Fibroblast of upper back skin (primary cell): ENCODE results near the gene TRERF1.
A peak's percentile ranks its signal among the peaks of the same experiment; 100 is the strongest.

ENCODE experiments used
- DNase-seq: peaks from one replicate; pipeline ENCODE4 v3.0.0-alpha.2; 2013

The TRERF1 gene

GRCh38 chr6:42363926-42364849 is 87.5 kb downstream of the TRERF1 start:
- DNase-seq, result no peak

GRCh38 chr6:42361036-42361435 is 90.7 kb downstream of the TRERF1 start:
- DNase-seq, result no peak

GRCh38 chr6:42359021-42359420 is 92.7 kb downstream of the TRERF1 start:
- no peak for DNase-seq

GRCh38 chr6:42355416-42355815 is 96.3 kb downstream of the TRERF1 start:
- DNase-seq, result no peak

- no peak for DNase-seq
Observed at GRCh38 chr6:42354702-42355101, 97.0 kb downstream of the TRERF1 start.

- DNase-seq, result peak; percentile 72
Observed at GRCh38 chr6:42352856-42353564, 98.7 kb downstream of the TRERF1 start.

- no peak for DNase-seq
Observed at GRCh38 chr6:42350911-42351310, 100.8 kb downstream of the TRERF1 start.

GRCh38 chr6:42349753-42350511 is 101.8 kb downstream of the TRERF1 start:
- peak; percentile 26 for DNase-seq

GRCh38 chr6:42347456-42347855 is 104.3 kb downstream of the TRERF1 start:
- no peak for DNase-seq

GRCh38 chr6:42345696-42346416 is 105.9 kb downstream of the TRERF1 start:
- no peak for DNase-seq

- DNase-seq, result no peak
Observed at GRCh38 chr6:42344756-42345155, 107.0 kb downstream of the TRERF1 start.

GRCh38 chr6:42341771-42342553 is 109.8 kb downstream of the TRERF1 start:
- no peak for DNase-seq

- no peak for DNase-seq
Observed at GRCh38 chr6:42341221-42341620, 110.5 kb downstream of the TRERF1 start.

- DNase-seq, result no peak
Observed at GRCh38 chr6:42340511-42340910, 111.2 kb downstream of the TRERF1 start.

GRCh38 chr6:42339991-42340401 is 111.7 kb downstream of the TRERF1 start:
- DNase-seq, result no peak

GRCh38 chr6:42338744-42339222 is 112.9 kb downstream of the TRERF1 start:
- DNase-seq, result peak; percentile 94

GRCh38 chr6:42337985-42338743 is 113.6 kb downstream of the TRERF1 start:
- DNase-seq, result no peak

- DNase-seq, result no peak
Observed at GRCh38 chr6:42336431-42336830, 115.3 kb downstream of the TRERF1 start.

- no peak for DNase-seq
Observed at GRCh38 chr6:42335896-42336295, 115.8 kb downstream of the TRERF1 start.

- DNase-seq, result no peak
Observed at GRCh38 chr6:42334870-42335269, 116.9 kb downstream of the TRERF1 start.

GRCh38 chr6:42333612-42334011 is 118.1 kb downstream of the TRERF1 start:
- no peak for DNase-seq
